ENCODE data around the gene OR5H6. TPM values are rescaled to one million over a fixed set of nuclear protein-coding genes. Genes with fewer than 3 reads are reported as not detected.

OR5H6 gene
- total RNA-seq, 2 donors from 2014 or later = not detected

DNA sequence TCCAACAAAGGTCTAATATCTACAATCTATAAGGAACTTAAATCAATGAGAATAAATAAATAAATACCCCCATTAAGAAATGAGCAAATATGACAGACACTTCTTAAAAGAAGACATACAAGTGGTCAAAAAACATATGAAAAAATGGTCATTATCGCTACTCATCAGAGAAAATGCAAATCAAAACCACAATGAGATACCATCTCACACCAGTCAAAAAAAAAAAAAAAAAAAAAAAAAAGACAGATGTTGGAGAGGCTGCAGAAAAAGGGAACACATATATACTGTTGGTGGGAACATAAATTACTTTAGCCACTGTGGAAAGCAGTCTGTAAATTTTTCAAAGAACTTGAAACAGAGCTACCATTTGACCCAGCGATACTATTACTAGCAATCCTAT is 31.6 kb upstream of the OR5H6 start:
- Mint-ChIP-seq H3K4me1 (no peaks in the 10 kb centered on the region), H3K9me3 (no peaks in the 10 kb centered on the region), H3K4me3 (no peak overlapping the region), H3K27ac (no peak overlapping the region), H3K36me3 (ENCODE audit: low read depth) (no peaks in the 10 kb centered on the region), H3K27me3 (ENCODE audit: insufficient read depth) (no peaks in the 10 kb centered on the region)
- Histone ChIP-seq H3K36me3 (ENCODE audit: control insufficient read depth, insufficient read depth, low read length) (no peaks in the 10 kb centered on the region), H3K9me3 (ENCODE audit: control insufficient read depth, low read length) (no peaks in the 10 kb centered on the region), H3K27me3 (ENCODE audit: control insufficient read depth, insufficient read depth, low read length, poor library complexity, severe bottlenecking) (no peaks in the 10 kb centered on the region), H3K4me3 (ENCODE audit: low read length) (no peak overlapping the region), H3K27ac (ENCODE audit: low read depth, low read length) (no peak overlapping the region), H3K9ac (ENCODE audit: extremely low read depth, low read length, poor library complexity, severe bottlenecking) (no peak overlapping the region), H3K4me1 (ENCODE audit: control insufficient read depth, insufficient read depth, low read length) (no peaks in the 10 kb centered on the region)
- no peak for DNase-seq
- no peak for TF ChIP-seq CTCF (conservative IDR thresholded peaks at IDR 0.05)
- 97 to 100% methylated on average over 1 to 2 of the region's 2 CpGs for WGBS, 2 experiments (ENCODE audit: insufficient coverage in 1 of 2, insufficient read length in 1 of 2)

DNA sequence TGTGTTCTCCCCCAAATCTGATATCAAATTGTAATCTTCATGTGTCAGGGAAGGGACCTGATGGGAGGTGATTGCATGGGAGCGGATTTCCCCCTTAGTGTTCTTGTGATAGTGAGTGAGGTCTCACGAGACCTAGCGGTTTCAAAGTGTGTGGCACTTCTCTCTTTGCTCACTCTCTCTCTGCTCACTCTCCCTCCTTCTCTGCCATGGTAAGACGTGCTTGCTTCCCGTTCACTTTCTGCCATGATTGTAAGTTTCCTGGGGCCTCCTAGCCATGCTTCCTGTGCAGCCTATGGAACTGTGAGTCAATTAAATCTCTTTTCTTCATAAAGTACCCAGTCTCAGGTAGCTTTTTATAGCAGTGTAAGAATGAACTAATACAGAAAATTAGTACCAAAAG is 30.6 kb upstream of the OR5H6 start:
- WGBS, 2 experiments (ENCODE audit: insufficient coverage in 1 of 2, insufficient read length in 1 of 2) = 86 to 88% methylated on average over 3 to 5 of the region's 5 CpGs
- Mint-ChIP-seq H3K4me3 (no peak overlapping the region), H3K9me3 (no peaks in the 10 kb centered on the region), H3K36me3 (ENCODE audit: low read depth) (no peaks in the 10 kb centered on the region), H3K4me1 (no peaks in the 10 kb centered on the region), H3K27me3 (ENCODE audit: insufficient read depth) (no peaks in the 10 kb centered on the region), H3K27ac (no peak overlapping the region)
- Histone ChIP-seq H3K36me3 (ENCODE audit: control insufficient read depth, insufficient read depth, low read length) (no peaks in the 10 kb centered on the region), H3K9me3 (ENCODE audit: control insufficient read depth, low read length) (no peaks in the 10 kb centered on the region), H3K27ac (ENCODE audit: low read depth, low read length) (no peak overlapping the region), H3K4me3 (ENCODE audit: low read length) (no peak overlapping the region), H3K4me1 (ENCODE audit: control insufficient read depth, insufficient read depth, low read length) (no peaks in the 10 kb centered on the region), H3K27me3 (ENCODE audit: control insufficient read depth, insufficient read depth, low read length, poor library complexity, severe bottlenecking) (no peaks in the 10 kb centered on the region), H3K9ac (ENCODE audit: extremely low read depth, low read length, poor library complexity, severe bottlenecking) (no peak overlapping the region)
- no peak for TF ChIP-seq CTCF (conservative IDR thresholded peaks at IDR 0.05)
- no peak for DNase-seq

GRCh38 chr3:98240131-98240530 is 23.9 kb upstream of the OR5H6 start:
- H3K4me1 ChIP-seq (ENCODE audit: control insufficient read depth, insufficient read depth, low read length) = no peaks in the 10 kb centered on the region
- no peak for TF ChIP-seq CTCF (conservative IDR thresholded peaks at IDR 0.05)
- H3K9me3 Mint-ChIP-seq = no peaks in the 10 kb centered on the region
- H3K4me1 Mint-ChIP-seq = peaks cover 3% of the 10 kb centered on the region
- DNase-seq = no peak
- H3K4me3 Mint-ChIP-seq = no peak overlapping the region
- no peak overlapping the region for H3K27ac ChIP-seq (ENCODE audit: low read depth, low read length)
- no peaks in the 10 kb centered on the region for H3K9me3 ChIP-seq (ENCODE audit: control insufficient read depth, low read length)
- no peak overlapping the region for H3K4me3 ChIP-seq (ENCODE audit: low read length)
- no peaks in the 10 kb centered on the region for H3K27me3 ChIP-seq (ENCODE audit: control insufficient read depth, insufficient read depth, low read length, poor library complexity, severe bottlenecking)
- no peak overlapping the region for H3K27ac Mint-ChIP-seq
- H3K9ac ChIP-seq (ENCODE audit: extremely low read depth, low read length, poor library complexity, severe bottlenecking) = no peak overlapping the region
- H3K27me3 Mint-ChIP-seq (ENCODE audit: insufficient read depth) = peaks cover 2% of the 10 kb centered on the region
- no peaks in the 10 kb centered on the region for H3K36me3 ChIP-seq (ENCODE audit: control insufficient read depth, insufficient read depth, low read length)
- no peaks in the 10 kb centered on the region for H3K36me3 Mint-ChIP-seq (ENCODE audit: low read depth)
